Thyroid gland (tissue), 4 donors: ENCODE results near the gene SCN2A.

ENCODE experiments used
- CTCF ChIP-seq, 6 experiments: fragments of 200-600 bp in 3 of 6; fragments of 450-650 bp in 3 of 6; sonication (generic) in 3 of 6; IDR thresholded peaks; one replicate each; pipeline ENCODE4 v1.5.1; 2016 to 2019; ENCODE audit warnings: antibody characterized with exemption in 6 of 6, mild to moderate bottlenecking in 2 of 6, inconsistent platforms in 1 of 6, moderate library complexity in 1 of 6
- POLR2A ChIP-seq, 2 donors: fragments of 450-650 bp; IDR thresholded peaks; one replicate each; pipeline ENCODE4 v1.6.1; 2017; ENCODE audit warnings: antibody characterized with exemption in 2 of 2, mild to moderate bottlenecking in 2 of 2, moderate library complexity in 1 of 2

GRCh38 chr2:165197346-165197745, 41.9 kb upstream of the SCN2A start:
- no peak for TF ChIP-seq CTCF (IDR thresholded peaks at IDR 0.05)
- TF ChIP-seq POLR2A (IDR thresholded peaks at IDR 0.05): no peak
